HG03159 (cell line): Measurements from ENCODE around the gene RIT1.

Source experiments
- ATAC-seq: cut with Tn5 transposase; IDR thresholded peaks from one replicate; pipeline ENCODE4 v1.9.1; 2021; ENCODE audit warnings: mild to moderate bottlenecking, moderate library complexity; ENCODE audit not compliant: unreplicated experiment

RIT1 gene

DNA sequence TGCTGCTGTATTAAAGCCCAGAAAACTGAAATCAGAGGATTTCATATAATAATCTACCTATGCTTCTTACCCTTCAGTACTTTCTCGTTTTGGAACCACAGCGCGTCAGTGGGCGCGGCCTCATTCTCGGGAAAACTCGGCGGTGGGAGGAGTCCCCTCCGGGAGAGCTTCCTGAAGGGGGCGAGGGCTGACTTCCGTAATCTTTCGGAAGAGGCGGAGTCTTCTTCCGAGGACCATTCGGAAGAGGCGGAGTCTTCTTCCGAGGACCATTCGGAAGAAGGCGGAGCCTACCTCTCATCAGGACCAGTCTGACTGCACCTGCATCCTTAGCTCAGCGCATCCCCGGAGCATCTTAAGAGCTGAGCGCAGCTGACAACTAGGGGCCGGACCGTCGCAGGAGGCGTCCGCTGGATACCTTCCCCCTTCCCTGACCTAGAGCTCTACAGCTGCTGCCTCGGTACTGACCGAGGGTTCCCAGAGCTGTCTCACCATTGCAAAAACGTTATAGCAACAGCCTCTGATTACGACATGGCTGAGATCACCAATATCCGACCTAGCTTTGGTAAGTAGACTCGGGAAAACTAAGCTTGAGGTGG, 51.8 kb downstream of the RIT1 start, which contains the start of gene SYT11:
Gene SYT11 (plus strand): TSS at position 334 of the 596 bp plus-strand sequence. CDS start 195 bp downstream, at position 529.
- ATAC-seq, result peak; percentile 58

DNA sequence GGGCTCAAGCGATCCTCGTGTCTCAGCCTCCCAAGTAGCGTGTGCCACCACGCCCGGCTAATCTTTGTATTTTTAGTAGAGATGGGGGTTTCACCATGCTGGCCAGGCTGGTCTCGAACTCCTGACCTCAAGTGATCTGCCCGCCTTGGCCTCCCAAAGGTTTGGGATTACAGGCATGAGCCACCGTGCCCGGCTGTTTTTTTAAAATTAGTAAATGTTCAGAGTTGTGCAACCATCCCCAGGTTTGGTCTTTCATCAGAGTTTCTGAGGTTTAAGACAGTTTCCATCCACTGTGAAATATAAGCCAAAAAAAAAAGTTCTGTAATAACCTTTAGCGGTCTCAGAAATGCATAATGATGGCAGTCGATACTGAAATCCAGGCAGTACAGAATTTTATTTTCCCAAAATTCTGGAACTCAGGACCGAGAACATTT, 52.3 kb downstream of the RIT1 start:
- peak; percentile 19 for ATAC-seq

DNA sequence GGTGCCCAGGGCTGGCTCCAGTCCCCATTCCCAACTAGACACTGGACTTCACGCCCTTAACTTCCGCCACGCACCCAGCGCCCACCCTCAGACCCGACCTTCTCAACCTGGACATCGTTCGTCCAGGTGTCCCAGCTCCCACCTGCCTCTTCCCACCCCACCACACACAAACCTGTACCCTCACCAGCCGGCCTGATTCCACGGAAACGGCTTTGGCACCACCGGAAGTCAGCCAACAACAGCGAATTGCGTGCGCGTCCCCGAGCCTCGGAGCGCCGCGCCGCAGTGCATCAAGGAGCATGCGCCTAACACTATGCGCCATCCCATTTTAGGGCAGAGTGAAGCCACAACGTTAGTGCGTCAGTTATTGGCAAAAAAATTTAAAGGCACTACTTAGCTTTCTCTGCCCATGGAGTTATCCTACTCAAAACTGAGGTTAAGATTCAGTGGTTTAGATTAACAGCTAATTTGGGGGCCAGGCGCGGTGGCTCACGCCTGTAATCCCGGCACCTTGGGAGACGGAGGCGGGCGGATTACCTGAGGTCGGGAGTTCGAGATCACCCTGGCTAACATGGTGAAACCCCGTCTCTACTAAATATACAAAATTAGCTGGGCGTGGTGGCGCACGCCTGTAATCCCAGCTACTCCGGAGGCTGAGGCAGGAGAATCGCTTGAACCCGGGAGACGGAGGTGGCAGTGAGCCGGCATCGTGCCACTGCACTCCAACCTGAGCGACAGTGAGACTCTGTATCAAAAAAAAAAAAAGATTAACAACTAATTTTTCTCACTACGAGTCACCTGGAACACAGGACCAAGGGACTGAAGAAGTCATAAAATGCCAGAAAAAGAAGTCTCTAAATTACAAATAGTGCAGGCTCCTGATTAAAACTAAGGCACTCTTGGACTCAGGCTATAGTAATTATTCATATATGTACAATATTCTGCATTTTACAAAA, 53.9 kb downstream of the RIT1 start, which contains the start of gene GON4L:
Gene GON4L (minus strand): TSS at position 240 of the 956 bp plus-strand sequence. CDS start 3,434 bp downstream, outside the sequence.
- peak; percentile 50 for ATAC-seq

DNA sequence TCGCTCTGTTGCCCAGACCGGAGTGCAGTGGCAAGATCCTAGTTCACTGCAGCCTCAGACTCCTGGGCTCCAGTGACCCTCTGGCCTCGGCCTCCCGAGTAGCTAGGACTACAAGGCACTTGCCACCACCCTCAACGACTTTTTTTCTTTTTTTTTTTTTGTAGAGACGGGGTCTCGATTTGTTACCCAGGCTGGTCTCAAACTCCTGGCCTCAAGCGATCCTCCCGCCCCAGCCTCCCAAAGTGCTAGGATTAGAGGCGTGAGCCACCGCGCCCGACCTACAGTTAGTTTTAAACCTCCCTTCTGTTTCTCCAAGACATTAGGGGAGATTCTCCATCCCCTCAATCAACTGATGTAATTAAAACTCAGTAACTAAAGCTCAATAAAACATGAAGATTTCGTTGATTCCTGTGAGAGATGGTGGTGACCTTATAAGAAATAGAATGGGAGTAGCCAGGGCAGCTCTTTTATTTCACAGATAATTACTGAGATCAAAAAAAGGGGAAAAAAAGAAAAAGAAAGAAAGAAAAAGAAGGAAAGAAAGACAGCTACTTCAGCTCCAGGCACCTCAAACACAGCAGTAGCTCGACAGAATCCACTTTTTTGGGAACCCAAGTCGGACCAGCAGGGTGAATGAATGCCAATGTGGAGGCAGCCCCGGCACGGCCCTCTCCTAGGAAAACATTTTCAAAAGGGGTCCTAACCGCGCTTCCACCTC, 54.7 kb downstream of the RIT1 start:
- no peak for ATAC-seq

DNA sequence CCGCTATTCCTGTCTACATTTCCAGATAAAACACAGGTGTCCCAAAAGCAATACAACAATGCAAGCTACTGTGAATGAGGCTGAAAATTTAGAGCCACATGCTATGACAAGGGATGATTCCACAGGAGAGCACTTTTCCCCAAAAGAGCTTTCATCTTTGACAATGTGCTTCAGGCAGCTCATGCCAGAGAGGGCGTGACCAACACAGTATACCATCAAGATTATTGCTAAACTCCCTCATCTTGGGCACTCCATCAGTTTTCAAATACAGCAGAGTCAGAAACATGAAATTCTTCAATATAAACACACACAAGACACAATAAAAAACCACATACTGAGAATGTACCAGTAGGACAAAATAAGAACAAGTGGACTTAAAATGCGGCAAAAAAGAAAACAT, 60.8 kb downstream of the RIT1 start:
- no peak for ATAC-seq

DNA sequence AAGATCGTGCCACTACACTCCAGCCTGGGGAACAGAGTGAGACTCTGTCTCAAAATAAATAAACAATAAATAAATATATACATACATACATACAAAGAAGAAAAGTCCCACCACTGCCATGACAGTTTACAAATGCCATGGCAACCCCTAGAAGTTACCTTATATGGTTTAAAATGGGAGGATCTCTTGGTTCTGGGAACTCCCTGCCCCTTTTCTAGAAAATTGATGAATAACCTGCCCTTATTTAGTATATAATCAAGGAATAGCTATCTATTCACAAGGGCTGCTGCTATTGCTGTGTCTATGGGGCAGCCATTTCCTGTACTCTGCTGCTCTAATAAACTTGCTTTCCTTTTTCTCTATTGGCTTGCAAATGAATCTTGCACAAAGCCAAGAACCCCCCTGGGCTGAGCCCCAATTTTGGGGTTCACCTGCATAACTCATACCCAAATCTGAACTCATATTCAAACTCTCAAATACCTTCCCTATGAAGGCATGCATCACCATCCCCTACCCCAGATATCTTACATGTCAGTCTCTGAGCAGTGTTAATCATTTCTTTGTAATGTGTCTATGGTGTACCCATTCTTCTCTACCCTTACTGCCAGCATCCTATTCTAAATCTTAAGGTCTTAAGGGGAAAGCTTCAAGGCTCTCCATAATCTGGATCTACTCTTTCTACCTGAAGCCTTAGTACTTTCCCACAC, 63.2 kb downstream of the RIT1 start:
- no peak for ATAC-seq
